ENCODE measurements around the gene DNAH8. TPM values are rescaled to one million over a fixed set of nuclear protein-coding genes. Genes with fewer than 3 reads are reported as not detected.

Gene DNAH8
- total RNA-seq, 1 donor from 2014 or later = 0.24 TPM

DNA sequence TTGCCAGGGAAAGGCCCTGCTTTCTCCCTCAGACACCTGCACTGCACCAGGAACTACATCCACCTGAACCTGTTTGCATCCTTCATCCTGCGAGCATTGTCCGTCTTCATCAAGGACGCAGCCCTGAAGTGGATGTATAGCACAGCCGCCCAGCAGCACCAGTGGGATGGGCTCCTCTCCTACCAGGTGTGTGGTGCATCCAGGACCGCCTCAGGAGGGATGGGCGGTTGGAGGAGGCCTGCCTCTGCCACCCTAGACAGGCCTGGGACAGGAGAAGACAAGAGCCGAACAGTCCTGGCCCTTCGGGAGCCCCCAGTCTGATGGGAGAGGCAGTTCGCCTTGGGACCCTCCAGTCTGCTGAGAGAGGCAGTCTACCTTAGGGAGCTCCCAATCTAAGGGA lies 357.7 kb downstream of the DNAH8 start:
- no peak for DNase-seq (ENCODE audit: low spot score)

DNA sequence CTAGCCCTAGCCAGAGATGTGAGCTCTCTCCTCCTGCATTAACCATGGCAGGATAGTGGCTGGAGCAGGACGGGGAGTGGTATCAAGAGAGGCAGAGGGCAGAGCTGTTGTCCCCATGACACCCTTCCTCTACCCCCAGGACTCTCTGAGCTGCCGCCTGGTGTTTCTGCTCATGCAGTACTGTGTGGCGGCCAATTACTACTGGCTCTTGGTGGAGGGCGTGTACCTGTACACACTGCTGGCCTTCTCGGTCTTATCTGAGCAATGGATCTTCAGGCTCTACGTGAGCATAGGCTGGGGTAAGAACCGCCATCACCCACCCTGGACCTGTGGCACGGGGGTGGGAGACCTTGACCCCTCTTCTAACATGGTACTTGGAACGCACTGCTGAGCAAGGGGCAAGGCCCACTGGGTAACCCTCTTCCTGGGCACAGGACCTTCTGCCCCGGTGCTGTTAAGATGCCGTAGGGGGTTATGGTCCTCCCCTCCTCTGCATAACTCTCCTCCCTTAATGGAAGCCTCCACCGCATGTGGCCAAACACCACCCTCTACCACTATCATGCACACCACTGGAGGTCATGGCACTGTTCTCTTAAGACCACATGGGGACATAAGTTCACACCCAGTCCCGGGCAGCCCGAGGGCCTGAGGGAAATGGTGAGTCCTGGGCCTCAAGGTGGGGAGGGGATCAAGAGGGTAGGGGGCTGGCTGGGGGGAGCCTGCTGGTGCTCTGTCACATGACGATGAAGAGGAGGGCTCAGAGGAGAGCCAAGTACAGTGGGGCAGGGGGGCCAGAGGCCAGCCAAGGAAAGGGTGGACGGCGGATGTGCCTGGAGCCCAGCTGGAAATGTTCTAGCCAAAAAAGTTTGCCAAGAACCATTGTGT lies 358.6 kb downstream of the DNAH8 start:
- no peak for DNase-seq (ENCODE audit: low spot score)

DNA sequence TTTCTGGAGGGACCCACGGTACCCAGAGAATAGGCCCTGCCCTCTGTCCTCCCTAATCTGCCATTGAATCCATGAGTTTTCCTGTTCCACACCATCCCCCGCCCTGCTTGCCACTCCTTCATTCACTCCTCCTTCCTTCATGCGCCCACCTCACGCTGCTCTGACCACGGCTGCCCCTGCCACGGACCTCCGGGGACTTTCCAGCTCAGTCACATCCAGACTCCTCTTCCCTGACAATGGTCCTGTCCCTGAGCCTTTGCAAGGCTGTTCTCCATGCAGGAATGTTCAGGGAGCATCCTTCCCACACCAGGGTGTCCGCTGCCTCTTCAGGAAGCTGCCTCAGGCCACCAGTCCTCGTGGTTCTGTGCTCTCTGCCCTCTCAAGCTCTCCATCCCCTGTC lies 359.4 kb downstream of the DNAH8 start:
- no peak for DNase-seq (ENCODE audit: low spot score)

DNA sequence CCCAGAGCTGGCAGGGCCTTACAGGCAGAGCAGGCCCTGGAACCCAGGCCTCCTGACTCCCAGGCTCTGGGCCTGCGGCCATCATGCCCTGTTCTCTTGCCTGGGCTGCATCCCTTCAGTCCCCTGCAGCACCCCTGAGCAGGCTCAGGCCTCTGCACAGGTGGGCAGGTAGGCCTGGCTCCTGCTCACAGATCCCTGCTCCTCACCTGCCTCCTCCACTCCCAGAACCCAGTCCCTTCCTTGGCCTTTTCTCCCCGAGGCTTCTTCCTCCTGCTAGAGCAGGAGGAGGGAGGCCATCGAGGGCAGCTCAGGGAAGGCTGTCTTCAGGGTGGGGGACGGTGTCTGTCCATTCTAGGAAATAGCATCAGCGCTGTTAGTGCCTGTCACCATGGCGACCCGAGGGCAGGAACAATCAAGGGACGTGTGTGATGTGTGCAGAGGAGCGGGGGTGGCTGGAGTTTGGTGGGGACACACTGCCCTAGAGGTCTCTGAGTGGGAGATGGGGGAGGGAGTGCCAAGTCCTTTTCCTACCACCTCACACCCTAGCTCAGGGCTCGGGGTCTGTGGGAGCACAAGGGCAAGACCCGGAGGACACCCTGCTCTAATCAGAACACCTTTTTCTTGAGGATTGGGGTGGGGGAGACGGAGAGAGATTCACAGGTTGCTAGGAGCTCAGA lies 360.0 kb downstream of the DNAH8 start:
- DNase-seq (ENCODE audit: low spot score) = no peak

DNA sequence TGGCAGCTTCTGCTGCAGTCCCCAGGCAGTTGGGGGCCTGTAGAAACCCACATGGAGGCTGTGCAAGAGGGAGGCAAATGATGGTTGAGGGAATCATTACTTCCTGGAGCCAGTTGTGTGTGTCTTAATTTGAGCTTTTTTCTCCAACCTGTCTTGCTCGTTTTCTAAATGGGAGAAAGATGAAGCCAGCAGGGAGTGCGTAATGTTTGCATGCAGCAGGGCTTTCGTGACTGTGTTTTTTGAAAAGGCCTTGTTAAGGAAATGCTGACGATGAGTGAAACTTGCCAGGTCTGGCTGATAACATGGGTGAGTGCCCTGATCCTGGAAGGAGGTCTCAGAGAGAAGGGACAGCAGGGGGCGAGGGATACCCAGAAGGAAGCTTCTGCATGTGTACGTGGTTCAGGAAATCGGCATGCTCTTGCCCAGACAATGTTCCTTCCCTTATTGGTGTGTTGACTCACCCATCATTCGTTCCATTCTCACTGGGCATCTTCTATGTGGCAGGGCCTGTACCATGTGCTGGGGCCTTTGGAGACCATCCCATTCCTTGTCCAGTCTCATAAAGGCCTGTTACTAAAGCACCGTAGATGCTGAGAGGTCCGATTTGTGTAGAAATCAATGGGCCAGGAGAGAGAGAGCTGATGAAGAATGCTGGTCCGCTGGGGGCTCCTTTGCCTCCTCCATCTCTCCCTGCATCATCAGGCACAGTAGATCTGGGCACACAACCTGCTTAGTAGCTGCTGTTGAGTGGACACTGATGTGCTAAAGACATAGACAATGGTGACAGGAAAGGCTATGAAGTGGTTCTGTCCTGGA lies 360.9 kb downstream of the DNAH8 start:
- DNase-seq (ENCODE audit: low spot score) = no peak

DNA sequence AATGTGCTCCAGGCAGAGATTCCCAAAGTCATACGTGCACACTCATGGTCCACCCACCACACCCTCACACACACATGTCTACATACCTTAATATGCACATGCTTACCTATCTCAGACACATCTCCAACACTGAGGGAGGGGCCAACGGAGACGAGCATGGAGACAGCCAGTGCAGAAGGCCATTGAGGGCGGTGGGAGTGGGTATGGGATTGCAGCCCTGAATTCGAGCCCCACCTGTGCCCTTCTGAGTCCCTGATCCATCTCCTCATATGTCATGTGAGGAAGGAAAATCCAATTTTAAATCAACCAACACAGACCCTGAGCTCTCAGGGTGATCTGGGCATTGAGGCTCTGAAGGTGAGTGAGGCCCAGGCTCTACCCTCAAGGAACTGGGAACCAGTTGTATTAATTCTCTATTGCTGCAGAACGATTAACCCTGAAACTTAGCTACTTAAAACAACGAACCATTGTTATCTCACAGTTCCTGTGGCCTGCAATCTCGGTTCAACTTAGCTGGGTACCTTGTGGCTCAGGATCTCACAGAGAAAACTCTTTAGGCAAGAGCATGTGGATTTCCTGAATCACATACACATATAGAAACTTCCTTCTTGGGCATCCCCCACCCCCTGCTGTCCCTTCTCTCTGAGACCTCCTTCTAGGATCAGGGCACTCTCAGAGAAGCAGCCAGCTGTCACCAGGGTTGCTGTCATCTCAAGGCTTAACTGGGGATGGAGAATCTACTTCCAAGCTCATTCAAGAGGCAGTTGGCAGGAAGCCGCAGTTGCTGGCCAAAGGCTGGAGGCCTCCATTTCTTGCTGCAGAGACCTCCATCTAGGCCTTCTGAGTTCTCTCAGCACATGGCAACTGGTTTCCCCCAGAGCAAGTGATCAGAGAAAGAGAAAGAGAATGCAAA lies 361.8 kb downstream of the DNAH8 start:
- DNase-seq (ENCODE audit: low spot score) = no peak

DNA sequence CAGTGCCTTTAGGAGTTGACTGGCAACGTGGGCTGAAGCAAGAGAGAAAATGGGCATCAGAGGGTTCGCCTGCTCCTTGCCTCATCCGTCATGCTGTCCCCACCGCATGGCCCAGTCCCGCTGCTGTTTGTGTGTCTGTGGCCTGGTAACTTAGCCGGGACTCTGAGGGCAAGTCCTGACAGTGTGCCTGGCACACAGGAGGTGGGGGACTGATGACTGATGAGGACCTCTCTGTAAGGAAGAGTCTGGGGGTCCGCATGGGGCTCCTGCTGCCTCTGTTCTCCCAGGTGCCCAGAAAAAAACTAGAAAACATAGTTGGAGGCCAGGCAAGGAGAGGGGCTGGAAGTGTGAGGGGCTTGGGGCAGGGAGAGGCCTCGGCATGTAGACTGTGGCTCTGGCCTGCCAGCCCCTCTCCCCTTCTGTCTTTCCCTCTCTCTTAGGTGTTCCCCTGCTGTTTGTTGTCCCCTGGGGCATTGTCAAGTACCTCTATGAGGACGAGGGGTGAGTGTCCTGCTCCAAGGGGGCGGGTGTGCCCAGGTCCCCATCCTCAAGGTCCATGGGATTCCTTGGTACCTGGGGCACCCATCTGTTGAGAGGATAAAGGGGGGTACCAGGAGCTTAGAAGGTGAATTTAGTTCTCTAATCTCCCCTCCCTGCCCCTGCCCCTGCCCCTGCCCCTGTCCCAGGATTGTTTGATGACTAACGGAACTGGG lies 362.9 kb downstream of the DNAH8 start:
- no peak for DNase-seq (ENCODE audit: low spot score)

DNA sequence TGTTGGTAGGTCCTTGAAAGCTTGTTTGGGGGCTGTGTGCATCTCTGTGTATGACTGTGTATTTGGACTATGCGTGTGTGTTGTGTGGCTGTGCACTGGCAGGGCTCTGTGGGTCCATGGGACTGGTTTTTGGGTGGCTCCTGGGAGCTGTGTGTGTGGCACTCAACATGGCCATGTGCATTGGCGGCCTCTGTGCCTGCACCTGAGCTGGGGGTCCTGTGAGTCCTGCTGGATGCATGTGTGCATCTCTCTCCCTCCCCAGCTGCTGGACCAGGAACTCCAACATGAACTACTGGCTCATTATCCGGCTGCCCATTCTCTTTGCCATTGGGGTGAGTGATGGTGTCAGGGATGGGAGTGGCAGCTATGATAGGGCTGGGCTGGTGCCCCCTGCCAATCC lies 363.6 kb downstream of the DNAH8 start:
- DNase-seq (ENCODE audit: low spot score) = no peak

DNA sequence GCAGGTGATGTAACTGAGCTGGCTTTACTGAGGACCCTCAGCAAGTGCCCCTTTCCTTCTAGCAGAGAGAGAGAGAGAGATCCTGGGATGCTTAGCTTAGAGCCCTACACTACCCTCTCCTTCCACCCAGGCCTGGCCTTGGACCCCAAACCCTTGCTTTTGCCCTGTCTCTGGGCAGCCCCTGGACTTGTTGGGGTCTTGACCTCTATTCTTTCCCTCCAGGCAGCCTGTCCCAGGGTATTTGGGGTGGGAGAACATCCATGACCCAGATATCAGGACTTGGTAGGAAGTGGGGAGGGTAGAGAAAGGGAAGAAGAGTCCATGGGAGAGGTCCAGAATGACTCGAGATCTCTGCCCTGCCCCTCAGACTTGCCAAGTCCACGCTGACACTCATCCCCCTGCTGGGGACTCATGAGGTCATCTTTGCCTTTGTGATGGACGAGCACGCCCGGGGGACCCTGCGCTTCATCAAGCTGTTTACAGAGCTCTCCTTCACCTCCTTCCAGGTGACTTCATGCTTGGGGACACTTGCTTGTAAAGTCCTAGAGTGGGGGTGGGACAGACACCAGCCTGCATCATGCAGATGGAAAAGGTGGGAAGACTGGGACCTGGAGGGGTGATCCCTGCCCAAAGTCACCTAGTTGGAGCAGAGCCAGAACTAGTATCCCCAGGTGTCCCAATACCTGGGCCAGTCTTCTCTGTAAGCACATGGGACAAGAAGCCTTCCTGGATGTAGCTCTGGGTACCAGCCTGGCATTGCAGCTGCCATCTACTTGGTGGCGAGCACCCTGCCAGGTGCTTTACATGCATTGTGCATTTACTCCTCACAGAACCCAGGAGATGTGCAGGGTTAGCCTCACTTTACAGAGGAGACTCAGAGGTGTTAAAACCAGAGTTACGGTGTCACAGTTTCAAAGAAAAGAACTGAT lies 364.4 kb downstream of the DNAH8 start:
- DNase-seq (ENCODE audit: low spot score) = no peak

Other genes starting within 250 kb of the DNAH8 start
- gene BTBD9, start 75.4 kb upstream of the DNAH8 start, total RNA-seq (ENCODE audit: insufficient read depth, low replicate concordance) = 7.0 TPM
- 84.7 TPM for gene GLO1, start 12.2 kb upstream of the DNAH8 start, total RNA-seq (ENCODE audit: insufficient read depth, low replicate concordance)